Keratinocyte (primary cell): ENCODE results near the gene PRKN. TPM values are rescaled to one million over a fixed set of nuclear protein-coding genes. Genes with fewer than 3 reads are reported as not detected.

ENCODE experiments used
- DNase-seq: peaks from one replicate; pipeline ENCODE4 v3.0.0-alpha.2; 2011; ENCODE audit warnings: low read depth, missing footprints, low spot score
- FAIRE-seq: peaks from 2 replicates; lab custom pipeline; 2011; peaks lifted over from hg19 to GRCh38; lab: Jason Lieb, UNC
- H2AFZ ChIP-seq: 2 replicates; pipeline ENCODE4 v1.6.0; 2012; ENCODE audit warnings: low read length, control low read depth, inconsistent platforms; ENCODE audit not compliant: control insufficient read depth
- H3K27ac ChIP-seq: 2 replicates; pipeline ENCODE4 v1.5.1; 2011; ENCODE audit warnings: low read length; ENCODE audit not compliant: control insufficient read depth, insufficient read depth
- H3K27me3 ChIP-seq: 3 replicates; pipeline ENCODE4 v1.6.0; 2011; ENCODE audit warnings: low read length; ENCODE audit not compliant: control insufficient read depth, insufficient read depth; ENCODE audit errors: extremely low read depth
- H3K36me3 ChIP-seq, 2 experiments: 2 replicates in 1 of 2; 3 replicates in 1 of 2; pipeline ENCODE4 v1.5.1; 2011; ENCODE audit warnings: low read length in 2 of 2, mild to moderate bottlenecking in 1 of 2; ENCODE audit not compliant: control insufficient read depth in 2 of 2, insufficient read depth in 2 of 2; ENCODE audit errors: extremely low read depth in 1 of 2
- H3K4me1 ChIP-seq: 3 replicates; pipeline ENCODE4 v1.5.1; 2011; ENCODE audit warnings: low read length; ENCODE audit not compliant: control insufficient read depth, insufficient read depth; ENCODE audit errors: extremely low read depth
- H3K4me2 ChIP-seq: 3 replicates; pipeline ENCODE4 v1.6.0; 2011; ENCODE audit warnings: low read depth, low read length; ENCODE audit not compliant: control insufficient read depth, insufficient read depth; ENCODE audit errors: extremely low read depth
- H3K4me3 ChIP-seq, 3 experiments: fragments of 200-600 bp in 1 of 3; sonication (generic) in 1 of 3; 2 replicates in 2 of 3; 3 replicates in 1 of 3; pipeline ENCODE4 v1.5.1; 2011 to 2016; ENCODE audit warnings: low read length in 3 of 3, mild to moderate bottlenecking in 3 of 3, control low read depth in 2 of 3, inconsistent platforms in 1 of 3, low read depth in 1 of 3, mixed read lengths in 1 of 3, mixed run types in 1 of 3, moderate library complexity in 1 of 3; ENCODE audit not compliant: control insufficient read depth in 2 of 3, insufficient read depth in 2 of 3; ENCODE audit errors: extremely low read depth in 1 of 3
- H3K79me2 ChIP-seq: 2 replicates; pipeline ENCODE4 v1.6.0; 2012; ENCODE audit warnings: low read length; ENCODE audit not compliant: control insufficient read depth, insufficient read depth
- H3K9ac ChIP-seq: 3 replicates; pipeline ENCODE4 v1.6.0; 2011; ENCODE audit warnings: low read length; ENCODE audit not compliant: control insufficient read depth, insufficient read depth; ENCODE audit errors: extremely low read depth
- H3K9me1 ChIP-seq: 3 replicates; pipeline ENCODE4 v1.6.0; 2011; ENCODE audit warnings: low read length; ENCODE audit not compliant: control insufficient read depth, insufficient read depth; ENCODE audit errors: extremely low read depth
- H3K9me3 ChIP-seq: 2 replicates; pipeline ENCODE4 v1.5.1; 2012; ENCODE audit warnings: low read depth, low read length; ENCODE audit not compliant: control insufficient read depth
- H4K20me1 ChIP-seq: 3 replicates; pipeline ENCODE4 v1.6.0; 2011; ENCODE audit warnings: low read length; ENCODE audit not compliant: control insufficient read depth, insufficient read depth; ENCODE audit errors: extremely low read depth
- EZH2 ChIP-seq: IDR thresholded peaks from one replicate; pipeline ENCODE4 v1.6.1; 2012; ENCODE audit warnings: inconsistent platforms, mild to moderate bottlenecking, low read length, moderate library complexity
- dilution Hi-C: fragments of 300-500 bp; cut with MboI; formaldehyde crosslinking; loops from one replicate; pipeline ENCODE4 v1.7.0; 2020; ENCODE audit warnings: low sequenced_read_pairs; ENCODE audit not compliant: extremely low pct_ligation_motif_present
- polyA plus RNA-seq, 5 experiments: library from polyadenylated mRNA; depleted of rRNA in 3 of 5; stranded (reverse) in 3 of 5; stranded (forward) in 1 of 5; unstranded in 1 of 5; fragments of >200 nt; gene quantifications; 1 replicate in 1 of 5; 2 replicates in 3 of 5; 3 replicates in 1 of 5; pipeline versions ENCODE4 v1.2.1 to v1.2.3, GENCODE V29; 2011 to 2012; ENCODE audit warnings: missing spikeins in 2 of 5, low read depth in 1 of 5, low replicate concordance in 1 of 5
- TF ChIP-seq, protein P1 (sequence below), 3 experiments: IDR thresholded peaks in 1 of 3; conservative IDR thresholded peaks in 1 of 3; optimal IDR thresholded peaks in 1 of 3; 2 replicates in 2 of 3; 3 replicates in 1 of 3; pipeline versions ENCODE3 to v1.5.1; 2011; ENCODE audit warnings: low read length in 3 of 3, mild to moderate bottlenecking in 3 of 3, moderate library complexity in 2 of 3, control low read depth in 1 of 3, inconsistent platforms in 1 of 3; ENCODE audit not compliant: insufficient read depth in 2 of 3; ENCODE audit errors: extremely low read depth in 1 of 3

PRKN gene
- polyA plus RNA-seq, 1 donor (not counting 4 experiments of a cell fraction or from before 2014, with no cell fraction given): 0.67 TPM

DNA sequence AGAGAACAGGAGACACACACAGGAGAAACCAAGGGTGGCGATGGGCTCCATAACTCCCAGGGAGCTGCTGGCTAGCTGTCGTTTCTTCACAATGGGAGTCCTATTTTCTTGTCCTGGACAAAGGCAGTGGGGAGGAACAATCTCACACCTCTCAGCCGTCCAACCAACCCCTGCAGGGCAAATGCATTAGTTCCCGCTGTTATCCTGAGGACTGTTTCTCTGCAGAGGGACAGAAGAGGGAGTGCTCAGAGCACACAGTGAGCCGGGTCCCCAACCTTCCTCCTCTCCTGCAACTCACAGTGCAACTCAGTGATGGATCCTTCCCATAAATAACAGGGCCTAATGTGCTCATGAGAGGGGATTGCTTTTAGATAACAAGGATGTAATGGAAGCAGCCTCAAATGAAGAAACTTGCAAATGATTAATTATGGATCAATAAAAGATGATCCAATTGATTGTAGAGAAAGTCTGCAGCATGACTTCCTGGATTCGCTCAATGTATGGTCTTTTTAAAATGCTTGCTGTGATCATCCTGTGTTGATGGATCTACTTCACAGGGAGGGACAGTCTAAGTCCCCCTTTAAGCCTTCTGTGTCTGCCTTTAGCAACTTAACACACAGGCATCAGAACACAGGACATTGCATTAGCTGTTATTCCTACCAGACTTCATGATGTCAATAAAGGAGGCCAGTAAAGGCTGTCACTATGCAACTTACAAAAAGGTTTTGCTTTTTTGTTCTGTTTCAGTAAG lies 1000.3 kb downstream of the PRKN start:
- Histone ChIP-seq H4K20me1 (no peaks in the 10 kb centered on the region), H3K4me3 (no peak overlapping the region), H3K9me1 (no peaks in the 10 kb centered on the region), H2AFZ (no peak overlapping the region), H3K27ac (no peak overlapping the region), H3K4me2 (no peak overlapping the region), H3K4me1 (no peaks in the 10 kb centered on the region), H3K36me3 (no peaks in the 10 kb centered on the region), H3K9ac (no peak overlapping the region), H3K9me3 (no peaks in the 10 kb centered on the region), H3K79me2 (no peaks in the 10 kb centered on the region), H3K27me3 (no peaks in the 10 kb centered on the region)
- no peak for FAIRE-seq
- dilution Hi-C loops: no loop called here
- TF ChIP-seq EZH2: no peak
- TF ChIP-seq, protein P1, sequence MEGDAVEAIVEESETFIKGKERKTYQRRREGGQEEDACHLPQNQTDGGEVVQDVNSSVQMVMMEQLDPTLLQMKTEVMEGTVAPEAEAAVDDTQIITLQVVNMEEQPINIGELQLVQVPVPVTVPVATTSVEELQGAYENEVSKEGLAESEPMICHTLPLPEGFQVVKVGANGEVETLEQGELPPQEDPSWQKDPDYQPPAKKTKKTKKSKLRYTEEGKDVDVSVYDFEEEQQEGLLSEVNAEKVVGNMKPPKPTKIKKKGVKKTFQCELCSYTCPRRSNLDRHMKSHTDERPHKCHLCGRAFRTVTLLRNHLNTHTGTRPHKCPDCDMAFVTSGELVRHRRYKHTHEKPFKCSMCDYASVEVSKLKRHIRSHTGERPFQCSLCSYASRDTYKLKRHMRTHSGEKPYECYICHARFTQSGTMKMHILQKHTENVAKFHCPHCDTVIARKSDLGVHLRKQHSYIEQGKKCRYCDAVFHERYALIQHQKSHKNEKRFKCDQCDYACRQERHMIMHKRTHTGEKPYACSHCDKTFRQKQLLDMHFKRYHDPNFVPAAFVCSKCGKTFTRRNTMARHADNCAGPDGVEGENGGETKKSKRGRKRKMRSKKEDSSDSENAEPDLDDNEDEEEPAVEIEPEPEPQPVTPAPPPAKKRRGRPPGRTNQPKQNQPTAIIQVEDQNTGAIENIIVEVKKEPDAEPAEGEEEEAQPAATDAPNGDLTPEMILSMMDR (optimal IDR thresholded peaks at IDR 0.05 in 1 of 3, IDR thresholded peaks at IDR 0.05 in 1 of 3, conservative IDR thresholded peaks at IDR 0.05 in 1 of 3; ENCODE audit: extremely low read depth in 1 of 3, insufficient read depth in 2 of 3, low read length in 3 of 3): no peak
- DNase-seq: no peak

DNA sequence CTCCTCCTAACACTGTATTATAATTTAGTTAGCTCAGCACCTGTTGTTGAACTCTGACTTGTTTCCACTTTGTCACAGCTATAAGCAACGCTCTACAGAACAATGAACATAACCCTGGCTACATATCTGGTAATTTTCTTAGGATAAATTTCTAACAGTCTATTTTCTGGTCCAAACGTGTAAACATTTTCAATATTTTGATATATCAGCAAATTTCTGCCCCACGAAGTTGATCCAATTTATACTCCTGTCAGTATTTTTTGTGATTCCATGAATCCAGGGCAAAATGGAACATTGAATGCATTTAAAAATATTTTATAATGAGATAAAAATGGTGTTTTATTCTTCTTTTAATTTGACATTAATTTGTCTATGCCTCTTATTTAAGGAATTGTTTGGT lies 1005.2 kb downstream of the PRKN start:
- H3K9me1 ChIP-seq: no peaks in the 10 kb centered on the region
- no peaks in the 10 kb centered on the region for H3K9me3 ChIP-seq
- no peaks in the 10 kb centered on the region for H4K20me1 ChIP-seq
- no peak overlapping the region for H3K4me3 ChIP-seq
- H3K27ac ChIP-seq: no peak overlapping the region
- H3K79me2 ChIP-seq: no peaks in the 10 kb centered on the region
- FAIRE-seq: no peak
- H3K27me3 ChIP-seq: no peaks in the 10 kb centered on the region
- DNase-seq: no peak
- H3K4me1 ChIP-seq: no peaks in the 10 kb centered on the region
- no peak overlapping the region for H2AFZ ChIP-seq
- H3K4me2 ChIP-seq: no peak overlapping the region
- no peak overlapping the region for H3K9ac ChIP-seq
- dilution Hi-C loops: no loop called here
- TF ChIP-seq, protein P1 (optimal IDR thresholded peaks at IDR 0.05 in 1 of 3, IDR thresholded peaks at IDR 0.05 in 1 of 3, conservative IDR thresholded peaks at IDR 0.05 in 1 of 3; ENCODE audit: extremely low read depth in 1 of 3, insufficient read depth in 2 of 3, low read length in 3 of 3): no peak
- TF ChIP-seq EZH2: no peak
- H3K36me3 ChIP-seq: no peaks in the 10 kb centered on the region
